Stimulated activated CD8-positive, alpha-beta memory T cell treated with anti-CD3 and anti-CD28 coated beads, Interleukin-15, amount 100 ng/mL, for 48 hours (primary cell): ENCODE measurements around the gene STAC2.

Experiments
- DNase-seq, 2 donors: peaks; one replicate each; pipeline ENCODE4 v3.0.0-alpha.2; 2020; ENCODE audit warnings: low read depth in 2 of 2

The STAC2 gene

DNA sequence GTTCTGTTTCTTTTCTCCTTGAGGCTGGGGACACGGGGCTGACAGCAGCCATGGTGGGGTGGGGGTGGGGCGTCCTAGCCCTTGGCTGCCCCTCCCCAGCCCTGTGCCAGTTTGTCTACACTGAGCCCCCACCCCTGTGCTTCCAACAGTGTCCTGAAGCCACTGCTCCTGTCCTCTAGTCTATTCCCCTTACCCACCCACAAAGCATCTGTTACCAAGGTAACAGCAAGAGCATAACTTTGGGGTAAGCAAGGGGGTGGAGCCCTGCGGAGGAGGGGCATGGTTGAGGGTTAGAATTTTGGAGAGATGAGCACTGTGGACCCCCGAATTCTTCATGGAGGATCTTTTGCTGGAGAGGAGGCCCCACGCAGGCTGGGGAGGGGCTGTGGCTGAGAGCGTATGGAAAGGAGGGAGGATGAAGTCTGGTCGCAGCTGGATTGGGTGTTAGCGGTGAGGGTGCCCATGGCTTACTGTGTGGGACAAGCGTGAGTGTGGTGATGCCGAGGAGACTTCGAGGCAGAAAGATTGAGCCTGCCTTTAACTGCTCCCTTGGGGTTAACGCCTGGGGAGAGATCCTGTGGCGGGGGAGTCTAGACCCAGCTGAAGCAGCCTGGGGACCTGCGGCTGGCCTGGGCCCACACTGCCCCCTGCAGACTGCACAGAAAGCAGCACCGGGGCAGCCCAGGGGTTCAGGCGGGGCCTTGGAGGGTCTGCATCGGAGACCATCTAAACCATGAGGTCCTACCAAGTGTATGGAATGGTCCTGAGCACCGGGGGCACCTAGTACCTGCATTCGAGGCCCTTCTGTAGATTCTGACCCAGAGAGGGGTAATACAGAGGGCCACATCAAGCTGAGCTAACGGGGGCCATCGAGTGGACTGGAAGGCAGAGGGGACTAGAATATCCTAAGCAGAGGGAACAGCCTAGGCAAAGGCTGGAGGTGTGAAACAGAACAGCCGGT, 6.1 kb upstream of the STAC2 start:
- peak in 1 of 2 donors; percentile 22 for DNase-seq

DNA sequence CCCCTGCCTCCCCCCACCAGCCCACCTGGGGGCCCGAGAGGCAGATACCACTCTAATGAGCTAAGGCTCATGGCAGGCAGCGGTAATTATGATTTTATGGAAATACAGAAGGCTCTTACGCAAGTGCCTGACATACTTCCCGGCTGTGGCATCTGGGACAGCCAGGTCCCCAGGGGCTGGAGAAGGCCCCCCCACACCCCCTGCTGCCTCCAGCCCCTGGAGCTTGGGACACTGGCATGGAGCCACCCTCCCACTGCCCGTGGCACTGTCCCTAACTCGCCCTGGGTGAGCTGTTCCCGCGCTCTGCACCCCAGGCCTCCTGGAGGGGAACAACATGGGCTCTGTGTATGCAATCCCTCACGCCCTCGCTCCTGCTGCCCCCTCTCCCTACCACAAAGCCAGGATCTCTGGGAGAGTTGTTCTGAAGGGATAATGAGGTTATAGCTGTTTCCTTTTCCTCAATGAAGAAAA, 5.4 kb upstream of the STAC2 start:
- no peak for DNase-seq

DNA sequence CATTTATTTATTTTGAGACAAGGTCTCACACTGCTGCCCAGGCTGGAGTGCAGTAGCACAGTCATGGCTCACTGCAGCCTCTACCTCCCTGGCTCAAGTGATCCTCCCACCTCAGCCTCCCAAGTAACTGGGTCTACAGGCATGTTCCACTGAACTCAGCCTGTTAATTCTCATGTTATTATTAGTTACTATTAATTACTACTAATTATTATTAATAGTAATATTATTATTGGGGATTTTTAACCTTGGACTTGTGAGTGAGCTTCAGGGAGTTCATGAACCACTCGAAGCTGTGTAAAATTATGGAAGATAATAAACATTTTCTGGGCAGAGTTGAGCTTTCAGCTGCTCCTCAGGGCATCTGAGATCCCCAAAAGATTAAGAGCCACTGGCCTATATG, 4.6 kb upstream of the STAC2 start:
- no peak for DNase-seq

DNA sequence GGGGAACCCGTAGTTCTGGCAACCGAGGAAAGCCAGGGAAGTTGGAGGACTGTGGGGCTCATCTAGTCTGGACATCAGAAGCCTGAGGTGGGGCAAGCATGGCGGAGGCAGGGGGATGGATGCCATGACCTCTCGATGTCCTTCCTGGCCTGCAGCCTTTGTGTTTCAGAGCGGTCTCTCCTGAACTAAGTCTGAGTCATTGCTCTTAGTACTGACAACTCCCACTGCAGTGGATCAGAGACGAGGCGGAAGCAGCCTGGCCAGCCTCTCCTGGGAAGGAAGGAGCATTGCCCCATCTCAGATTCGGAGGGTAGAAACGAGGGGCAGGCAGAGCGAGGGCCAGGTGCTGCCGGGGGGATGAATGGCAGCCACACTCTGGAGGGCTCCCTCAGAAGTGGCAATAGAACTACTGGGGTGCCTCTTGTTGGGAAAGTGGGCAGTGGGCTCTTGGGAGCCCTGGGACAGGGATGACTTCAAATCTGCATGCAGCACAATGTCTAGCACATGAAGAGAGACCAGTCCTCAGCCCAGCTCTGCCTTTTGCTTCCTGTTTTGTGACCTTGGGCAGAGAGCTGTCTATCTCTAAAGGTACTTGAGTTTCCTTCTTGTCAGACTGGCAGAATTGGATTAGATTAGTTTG, 3.6 kb upstream of the STAC2 start:
- no peak for DNase-seq

DNA sequence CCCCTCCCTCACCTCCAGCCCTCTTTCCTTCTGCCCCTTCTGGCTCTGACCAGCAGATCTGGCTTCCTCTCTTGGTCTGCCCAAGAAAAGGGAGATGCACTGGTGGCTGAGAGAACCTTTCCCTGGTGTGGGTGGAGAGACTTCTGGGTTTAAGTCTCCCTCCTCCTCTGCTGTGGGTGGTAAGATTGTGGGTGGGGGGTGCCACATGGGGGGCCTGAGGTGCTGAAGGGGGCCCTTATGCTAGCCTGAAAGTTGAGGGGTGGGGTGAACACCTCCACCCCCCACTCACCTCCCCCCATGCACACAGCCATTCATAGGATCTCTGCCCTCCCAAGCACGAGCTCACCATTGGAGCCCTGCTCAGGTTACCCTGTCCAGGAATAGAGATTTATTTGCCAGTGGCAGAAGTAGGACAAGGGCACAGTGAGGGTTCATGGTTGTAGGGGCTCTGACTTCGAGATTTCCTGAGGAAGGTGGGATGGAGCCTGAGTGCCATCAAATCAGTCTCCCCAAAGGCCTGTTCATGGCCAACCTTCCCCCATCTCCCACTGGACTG, 1.7 kb upstream of the STAC2 start:
- no peak for DNase-seq

DNA sequence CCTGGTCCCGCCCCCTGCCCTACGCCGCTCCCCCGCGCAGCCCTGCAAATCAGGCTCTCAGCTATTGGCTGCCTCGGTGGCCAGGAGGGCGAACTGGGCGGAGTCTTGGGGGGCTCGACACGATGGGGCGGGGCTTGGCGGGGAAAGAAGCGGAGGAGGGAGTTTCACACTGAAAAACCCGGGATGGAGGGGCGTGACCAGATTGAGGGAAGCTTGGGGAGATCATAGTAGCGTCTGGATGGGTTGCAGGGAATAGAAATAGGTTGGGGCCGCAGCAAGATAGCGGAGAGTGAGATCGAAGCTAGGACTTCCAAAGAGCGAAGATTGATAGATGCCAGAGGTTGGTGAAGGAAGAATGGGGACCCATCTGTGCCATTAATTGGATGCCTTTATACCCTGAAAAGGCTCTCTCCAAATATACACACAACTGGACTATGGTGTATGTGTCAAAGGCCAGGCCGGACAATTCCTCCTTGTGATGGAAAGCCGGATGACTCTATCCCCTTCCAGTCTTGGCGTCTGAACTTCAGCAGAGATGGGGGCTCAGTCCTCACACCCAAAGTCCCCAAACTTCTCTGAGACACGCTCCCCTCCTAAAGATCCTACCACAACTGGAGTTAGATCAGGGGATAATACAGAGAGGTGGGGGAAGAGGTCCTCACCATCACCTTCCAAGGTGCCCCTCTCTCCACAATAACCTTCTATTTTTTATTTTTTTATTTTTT, 376 bp upstream of the STAC2 start:
- DNase-seq = peak; percentile 49 to 50

DNA sequence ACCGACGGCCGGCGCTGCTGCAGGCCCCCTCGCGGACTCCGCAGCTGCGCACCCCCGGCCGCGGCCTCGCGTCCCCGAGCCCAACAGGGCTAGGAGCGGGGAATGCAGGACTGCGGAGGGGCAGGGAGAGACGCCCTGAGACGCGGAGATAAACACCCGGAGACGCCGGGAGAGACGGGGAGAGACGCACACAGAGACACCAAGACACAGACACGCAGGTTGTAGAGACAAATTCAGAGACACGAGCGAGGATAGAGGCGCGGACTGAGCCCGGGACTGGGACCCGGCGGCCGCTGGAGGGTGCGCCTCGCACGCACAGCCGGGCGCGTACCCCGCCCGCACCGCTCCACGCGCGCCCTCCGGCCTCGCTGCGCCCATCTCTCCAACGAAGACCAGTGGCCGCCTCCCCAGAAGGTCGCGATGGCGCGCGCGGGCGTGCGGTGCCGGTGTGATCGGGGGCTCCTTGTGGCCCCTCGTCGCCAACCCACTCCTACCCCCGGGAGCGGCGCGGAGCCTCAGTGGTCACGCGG, 902 bp downstream of the STAC2 start:
- DNase-seq = no peak

DNA sequence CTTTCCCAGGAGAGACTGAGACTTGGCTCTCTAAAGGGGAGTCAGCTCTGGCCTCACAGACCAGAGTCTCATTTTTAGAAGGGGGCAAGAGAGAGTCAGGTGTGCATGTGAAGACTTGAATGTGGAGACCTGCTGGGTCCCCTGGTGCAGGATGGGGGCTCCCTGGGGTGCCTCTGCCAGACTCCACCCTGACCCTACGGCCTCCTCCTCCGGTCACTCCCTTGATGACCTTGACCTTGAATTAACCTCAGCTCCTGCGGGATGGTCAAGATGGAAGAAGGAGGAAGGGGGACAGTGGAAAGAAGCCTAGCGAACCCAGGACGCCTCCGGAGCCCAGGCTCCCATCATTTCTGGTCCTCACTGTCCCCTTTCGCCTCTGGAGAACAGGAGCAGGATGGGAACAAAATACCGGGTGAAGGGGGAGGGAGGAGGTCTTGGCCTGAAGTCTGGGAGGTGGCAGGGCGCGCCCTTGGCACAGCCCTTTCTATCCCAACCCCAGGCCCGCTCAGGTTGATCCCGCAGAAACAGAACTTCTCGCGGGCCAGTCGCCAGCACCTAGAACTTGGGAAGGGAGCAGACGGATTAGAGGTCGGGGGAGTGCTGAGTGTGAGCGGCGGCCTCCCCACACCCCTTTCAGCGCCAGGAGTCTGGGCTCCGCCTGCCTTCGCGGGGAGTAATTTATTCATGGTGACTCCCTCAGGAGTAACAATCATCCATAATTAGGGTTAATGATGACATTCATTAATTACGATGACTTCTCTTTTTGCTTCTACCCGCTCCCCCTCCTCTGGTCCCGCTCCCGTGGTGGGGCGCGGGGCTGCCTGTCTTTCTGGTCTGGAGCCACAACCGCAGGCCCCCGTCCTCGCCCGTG, 1.6 kb downstream of the STAC2 start:
- no peak for DNase-seq

DNA sequence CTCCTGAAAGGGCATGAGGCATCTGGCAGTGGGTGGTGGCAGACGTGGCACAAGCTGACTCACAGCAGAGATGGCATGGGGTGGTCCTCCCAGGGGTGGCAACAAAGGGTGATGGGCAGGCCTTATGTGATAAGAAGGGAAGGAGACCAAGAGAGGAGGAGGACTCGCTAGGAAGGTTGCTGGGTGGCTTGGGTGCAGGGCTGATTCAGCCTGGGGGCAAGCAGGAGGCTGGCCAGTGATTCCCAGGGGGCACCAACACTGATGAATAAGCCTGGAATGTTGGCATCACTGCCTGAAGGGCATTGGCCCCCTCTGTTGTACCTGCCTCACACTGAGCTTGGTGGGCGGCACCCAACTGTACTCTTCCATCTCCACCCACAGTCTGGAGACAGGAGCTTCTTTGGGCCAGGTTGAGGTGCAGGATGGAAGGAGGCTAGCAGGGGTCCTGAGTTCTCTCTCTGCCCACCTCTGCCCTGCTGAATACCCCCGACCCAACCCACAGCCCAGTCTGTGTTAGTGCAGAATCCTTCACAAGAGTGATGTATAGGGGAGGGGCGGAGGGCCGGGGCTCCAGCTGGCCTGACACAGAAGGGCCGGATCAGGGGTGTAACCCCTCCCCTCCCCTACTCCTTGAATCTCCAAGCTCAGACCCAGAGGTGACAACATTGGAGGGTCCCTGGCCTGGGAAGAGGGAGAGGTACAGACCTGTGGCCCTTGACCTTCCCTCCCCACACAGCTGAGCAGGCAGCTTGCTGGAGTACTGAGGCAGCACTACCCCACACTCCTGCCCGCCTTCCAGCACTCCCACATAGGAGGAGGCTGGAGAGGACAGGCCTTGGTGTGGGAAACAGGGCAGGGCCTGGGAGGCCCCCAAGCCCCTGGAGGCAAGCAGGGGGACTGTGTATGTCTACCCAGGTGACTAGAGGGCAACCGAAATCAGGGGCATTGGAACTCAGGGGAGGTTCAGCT, 2.6 kb downstream of the STAC2 start:
- DNase-seq = no peak

DNA sequence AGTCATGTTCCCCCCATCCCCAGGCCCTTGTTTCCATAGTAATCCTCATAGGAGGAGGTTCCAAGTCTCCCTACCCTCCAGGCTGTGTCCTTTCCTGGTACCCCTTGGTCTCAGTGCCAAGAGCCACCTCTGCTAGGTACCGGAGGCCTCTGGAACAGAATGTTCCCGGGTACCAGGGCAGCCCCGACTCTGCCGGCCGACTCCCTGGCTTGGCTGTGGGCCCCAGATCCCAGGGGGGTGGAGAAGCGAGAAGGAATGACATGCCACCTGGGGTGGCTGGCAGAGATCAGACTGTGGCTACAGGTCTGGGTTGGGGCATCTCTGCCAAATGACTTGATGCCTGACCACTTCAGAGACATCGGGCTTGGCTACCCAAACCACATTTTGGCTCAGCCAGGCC, 3.6 kb downstream of the STAC2 start:
- no peak for DNase-seq

DNA sequence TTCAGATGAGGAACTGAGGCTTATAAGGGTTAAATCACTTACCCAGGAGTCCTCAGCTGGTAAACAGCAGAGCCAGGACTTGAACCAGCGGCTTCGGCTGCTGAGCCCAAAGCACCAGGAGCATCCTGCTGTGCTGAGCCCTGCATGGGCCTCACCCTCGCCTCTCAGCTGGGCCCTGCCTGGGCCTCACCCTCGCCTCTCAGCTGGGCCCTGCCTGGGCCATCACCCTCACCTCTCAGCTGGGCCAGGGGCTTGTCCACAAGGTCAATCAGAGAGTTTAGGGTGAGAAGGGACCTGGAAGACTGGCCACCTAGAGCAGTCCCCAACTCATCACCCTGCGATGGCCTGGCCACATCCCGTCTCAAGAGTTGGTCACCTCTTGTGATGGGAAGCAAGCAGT, 4.2 kb downstream of the STAC2 start:
- no peak for DNase-seq

DNA sequence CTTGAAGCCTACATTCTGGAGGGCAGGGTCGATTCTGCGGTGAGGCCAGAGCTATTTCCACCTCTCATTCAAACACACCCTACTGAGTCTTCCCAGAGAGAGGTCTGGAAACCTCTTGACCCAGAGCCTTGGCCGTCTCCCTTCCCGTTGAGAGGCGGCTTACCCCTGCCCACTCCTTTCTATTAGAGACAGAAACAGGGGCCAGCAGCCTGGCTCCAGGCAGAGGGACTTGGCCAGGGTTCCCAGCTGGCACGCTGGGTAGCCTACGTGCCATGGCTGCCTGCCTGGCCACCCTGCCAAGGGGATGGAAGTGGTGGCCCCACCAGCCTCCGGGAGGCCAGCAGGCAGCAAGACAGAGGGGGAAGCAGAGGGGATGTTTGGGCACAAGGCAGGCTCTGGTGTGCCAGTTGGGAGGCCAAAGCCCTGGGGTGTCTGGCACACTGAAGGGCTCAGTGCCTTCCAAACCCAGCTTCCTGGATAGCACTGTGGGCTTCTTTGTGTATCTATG, 6.0 kb downstream of the STAC2 start:
- no peak for DNase-seq

DNA sequence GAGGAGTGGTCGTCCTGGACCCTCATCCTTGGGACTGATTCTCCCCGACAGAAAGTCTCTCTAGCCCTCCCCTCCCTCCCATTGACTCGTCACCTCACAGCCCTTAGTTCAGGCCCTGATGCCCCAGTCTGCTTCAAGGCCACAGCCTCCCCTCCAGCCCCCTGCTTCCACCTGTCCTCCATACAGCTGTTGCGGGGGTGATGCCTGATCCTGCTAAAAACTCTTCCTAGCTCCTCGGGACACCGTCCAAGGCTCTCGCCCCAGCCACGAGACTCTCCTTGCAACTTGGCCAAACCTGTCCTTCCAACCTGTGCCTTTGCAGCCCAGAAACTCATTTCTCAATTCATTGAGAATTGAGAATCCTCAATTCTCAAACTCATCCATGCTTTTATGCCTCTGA, 6.8 kb downstream of the STAC2 start:
- no peak for DNase-seq

DNA sequence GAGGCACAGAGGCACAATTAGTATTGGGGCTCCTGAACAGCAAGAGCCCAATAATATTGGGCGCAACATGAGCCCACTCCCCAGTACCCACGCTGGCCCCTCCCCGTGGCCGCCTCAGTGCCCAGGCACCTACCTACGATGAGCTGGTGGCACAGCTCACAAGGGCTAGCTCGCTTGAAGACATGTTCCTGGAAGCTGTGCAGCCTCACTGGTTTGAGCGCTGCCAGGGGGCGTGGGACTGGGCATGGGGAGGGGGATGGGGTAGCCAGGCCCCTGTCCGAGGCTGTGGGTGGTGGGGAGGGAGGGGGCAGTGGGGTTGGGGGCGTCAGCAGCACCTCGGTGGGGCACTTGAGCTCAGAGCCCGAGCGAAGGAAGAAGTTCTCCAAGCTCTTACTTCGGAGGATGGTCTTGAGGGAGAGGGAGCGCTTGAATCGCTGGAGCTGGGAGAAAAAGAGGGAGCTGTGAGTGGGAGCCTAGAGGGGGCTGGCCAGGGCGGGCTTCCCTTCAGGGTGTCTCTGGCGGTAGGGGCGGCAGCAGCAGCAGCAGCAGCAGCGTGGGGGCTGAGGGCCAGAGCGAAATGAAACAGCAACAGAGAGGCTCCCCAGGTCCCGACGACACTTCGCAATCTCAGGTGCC, 7.9 kb downstream of the STAC2 start:
- no peak for DNase-seq

DNA sequence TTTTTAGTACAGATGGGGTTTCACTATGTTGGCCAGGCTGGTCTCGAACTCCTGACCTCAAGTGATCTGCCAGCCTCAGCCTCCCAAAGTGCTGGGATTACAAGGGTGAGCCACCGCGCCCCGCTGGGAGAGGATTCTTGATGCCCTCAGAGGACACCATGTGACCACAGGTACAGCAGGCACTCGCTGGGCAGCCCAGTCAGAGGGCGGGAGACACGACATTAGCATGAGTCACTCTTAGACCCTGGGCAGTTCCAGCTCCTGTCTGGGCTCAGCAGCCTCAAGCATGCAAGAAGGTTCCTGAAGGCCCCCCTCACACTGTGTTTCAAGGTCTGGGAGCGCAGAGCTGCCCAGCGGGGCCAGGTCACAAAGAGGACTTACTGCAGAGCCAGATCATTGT, 11.9 kb downstream of the STAC2 start:
- DNase-seq = no peak

DNA sequence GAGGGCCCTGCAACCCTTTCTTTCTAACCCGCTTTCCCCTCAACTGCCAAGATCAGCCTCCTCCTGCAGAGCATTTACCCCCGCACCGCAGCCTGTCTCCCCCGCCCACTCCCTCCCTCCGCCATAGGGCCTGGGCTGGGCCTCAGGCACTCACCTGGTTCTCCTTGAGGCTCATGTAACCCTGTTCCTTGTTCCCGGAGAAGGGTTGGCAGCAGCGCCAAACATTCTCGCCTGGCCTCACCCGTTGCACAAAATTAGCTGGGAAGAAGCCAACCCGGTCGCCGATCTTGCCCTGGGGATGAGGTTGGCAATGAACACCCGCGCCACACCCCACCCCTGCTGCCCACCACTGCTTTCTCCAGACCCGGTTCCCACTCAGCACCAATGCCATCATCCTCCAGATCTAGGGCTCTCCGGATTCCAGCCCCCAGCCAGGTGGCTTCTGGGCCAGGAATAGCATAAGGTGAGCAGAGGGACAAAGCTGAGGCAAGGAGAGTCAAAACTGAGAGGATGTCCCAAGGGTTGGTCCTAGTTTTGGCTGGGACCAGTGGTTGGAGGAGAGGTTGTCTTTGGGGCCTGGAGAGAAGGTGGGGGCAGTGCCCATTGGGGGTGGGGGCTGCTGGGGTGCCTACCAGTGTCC, 12.8 kb downstream of the STAC2 start:
- no peak for DNase-seq

DNA sequence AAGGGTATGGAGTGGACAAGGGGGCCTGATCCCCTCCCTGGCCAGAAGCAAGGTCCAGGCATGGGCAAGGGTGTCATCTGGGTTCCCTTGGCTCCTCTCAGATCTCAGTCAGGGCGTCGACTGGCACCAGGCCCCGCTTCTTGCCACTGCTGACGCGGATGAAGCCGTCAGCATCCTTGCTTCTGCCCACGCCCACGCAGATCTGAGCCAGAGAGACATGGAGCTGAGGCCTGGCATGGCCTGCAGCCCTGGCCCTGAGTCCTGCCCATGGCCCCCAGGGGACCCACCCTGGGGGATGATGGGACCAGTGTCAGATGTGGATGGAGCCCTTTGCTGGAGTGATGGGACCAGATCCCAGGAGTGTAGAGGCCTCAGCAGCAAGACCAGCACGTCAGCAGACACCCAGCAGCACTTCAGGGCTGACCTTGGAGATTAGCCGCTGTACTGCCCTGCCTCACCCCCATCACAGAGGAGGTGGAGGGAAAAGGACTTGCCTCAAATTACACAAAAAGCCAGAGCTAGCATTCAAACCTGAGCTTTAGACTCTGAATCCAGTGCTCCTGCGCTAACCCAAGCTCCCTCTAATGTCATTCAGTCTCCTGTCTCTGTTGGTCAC, 13.4 kb downstream of the STAC2 start:
- DNase-seq = no peak

DNA sequence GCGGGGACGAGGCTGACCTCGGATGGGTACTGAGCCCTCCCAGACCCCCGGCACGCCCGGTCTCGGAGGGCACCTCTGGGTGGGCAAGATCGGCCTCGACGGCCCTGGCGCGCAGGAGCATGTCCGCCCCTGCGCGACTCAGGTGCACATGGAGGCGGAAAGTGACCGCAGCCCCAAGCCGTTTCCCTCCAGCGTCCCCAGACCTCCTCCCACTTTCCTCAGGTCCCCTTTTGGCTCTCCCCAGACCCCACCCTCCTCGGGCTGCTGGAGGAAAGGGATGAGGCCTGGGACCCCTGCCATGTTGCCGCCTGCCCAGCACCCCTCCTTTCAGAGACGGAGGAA, 15.7 kb downstream of the STAC2 start:
- no peak for DNase-seq
